Mesenchymal stem cell (in vitro differentiated cells and primary cell): ENCODE measurements around the gene UGT1A3.
"Not testable (repeated sequence)": the region's sequence is repeated elsewhere in the genome, so short reads cannot be mapped to it uniquely, and the experiment has no call there.

Experiments used
- DNase-seq: peaks from one replicate; pipeline ENCODE4 v3.0.0-alpha.2; 2013
- H2AFZ ChIP-seq: one replicate; pipeline ENCODE4 v1.6.1; 2013; ENCODE audit warnings: low read depth, mild to moderate bottlenecking, control low read depth, inconsistent platforms, low read length, moderate library complexity
- H2AK5ac ChIP-seq: 2 replicates; pipeline ENCODE4 v1.6.1; 2013; ENCODE audit warnings: low read length, moderate library complexity, mild to moderate bottlenecking, inconsistent platforms; ENCODE audit not compliant: severe bottlenecking
- H2BK120ac ChIP-seq: one replicate; pipeline ENCODE4 v1.6.1; 2013; ENCODE audit warnings: low read depth, mild to moderate bottlenecking, inconsistent platforms, low read length, moderate library complexity
- H2BK12ac ChIP-seq, 2 experiments: one replicate each; pipeline ENCODE4 v1.6.1; 2013; ENCODE audit warnings: inconsistent platforms in 2 of 2, low read length in 2 of 2, mild to moderate bottlenecking in 2 of 2, moderate library complexity in 2 of 2, control low read depth in 1 of 2
- H2BK15ac ChIP-seq: one replicate; pipeline ENCODE4 v1.6.1; 2013; ENCODE audit warnings: mild to moderate bottlenecking, low read depth, inconsistent platforms; ENCODE audit not compliant: poor library complexity, severe bottlenecking
- H2BK5ac ChIP-seq: 2 replicates; pipeline ENCODE4 v1.6.1; 2013; ENCODE audit warnings: low read depth, mild to moderate bottlenecking, low read length, control low read depth, inconsistent platforms; ENCODE audit not compliant: poor library complexity, severe bottlenecking
- H3K14ac ChIP-seq, 2 experiments: one replicate each; pipeline ENCODE4 v1.6.1; 2013; ENCODE audit warnings: inconsistent platforms in 2 of 2, low read length in 2 of 2, control low read depth in 1 of 2, mild to moderate bottlenecking in 1 of 2, moderate library complexity in 1 of 2
- H3K18ac ChIP-seq, 2 experiments: one replicate each; pipeline ENCODE4 v1.6.1; 2013; ENCODE audit warnings: inconsistent platforms in 2 of 2, low read length in 2 of 2, control low read depth in 1 of 2, low read depth in 1 of 2, mild to moderate bottlenecking in 1 of 2
- H3K23ac ChIP-seq, 2 experiments: one replicate each; pipeline ENCODE4 v1.6.1; 2013; ENCODE audit warnings: inconsistent platforms in 2 of 2, low read length in 2 of 2, mild to moderate bottlenecking in 2 of 2, moderate library complexity in 2 of 2, control low read depth in 1 of 2
- H3K27ac ChIP-seq: 2 replicates; pipeline ENCODE4 v1.5.1; 2013; ENCODE audit warnings: mild to moderate bottlenecking, moderate library complexity, low read length, control low read depth, inconsistent platforms; ENCODE audit not compliant: poor library complexity, severe bottlenecking
- H3K27me3 ChIP-seq, 2 experiments: 2 replicates each; pipeline versions ENCODE4 v1.6.1 to v1.7.0; 2013; ENCODE audit warnings: low read length in 2 of 2, mild to moderate bottlenecking in 2 of 2, moderate library complexity in 2 of 2, control low read depth in 1 of 2, inconsistent platforms in 1 of 2; ENCODE audit not compliant: control insufficient read depth in 1 of 2, insufficient read depth in 1 of 2
- H3K36me3 ChIP-seq, 2 experiments: 2 replicates each; pipeline versions ENCODE4 v1.6.1 to v1.7.0; 2013; ENCODE audit warnings: low read length in 2 of 2, control low read depth in 1 of 2, inconsistent platforms in 1 of 2, low read depth in 1 of 2, mild to moderate bottlenecking in 1 of 2; ENCODE audit not compliant: insufficient read depth in 2 of 2, control insufficient read depth in 1 of 2
- H3K4ac ChIP-seq, 2 experiments: one replicate each; pipeline ENCODE4 v1.6.1; 2013; ENCODE audit warnings: inconsistent platforms in 2 of 2, low read length in 2 of 2, mild to moderate bottlenecking in 2 of 2, moderate library complexity in 2 of 2, control low read depth in 1 of 2, low read depth in 1 of 2
- H3K4me1 ChIP-seq: 2 replicates; pipeline ENCODE4 v1.6.1; 2013; ENCODE audit warnings: low read depth, low read length, control low read depth; ENCODE audit not compliant: control insufficient read depth, insufficient read depth
- H3K4me2 ChIP-seq: 2 replicates; pipeline ENCODE4 v1.6.1; 2013; ENCODE audit warnings: low read length, mild to moderate bottlenecking, inconsistent platforms; ENCODE audit not compliant: poor library complexity, severe bottlenecking
- H3K4me3 ChIP-seq, 2 experiments: 2 replicates each; pipeline versions ENCODE4 v1.5.1 to v1.7.0; 2013; ENCODE audit warnings: low read length in 2 of 2, mild to moderate bottlenecking in 2 of 2, control low read depth in 1 of 2, low read depth in 1 of 2; ENCODE audit not compliant: insufficient read depth in 1 of 2
- H3K79me1 ChIP-seq: replicated peaks from 2 replicates; pipeline ENCODE4 v1.6.1; 2013; ENCODE audit warnings: mild to moderate bottlenecking, control low read depth, low read length, inconsistent platforms; ENCODE audit not compliant: poor library complexity, severe bottlenecking
- H3K9ac ChIP-seq: 2 replicates; pipeline ENCODE4 v1.7.0; 2013; ENCODE audit warnings: mild to moderate bottlenecking, low read length, moderate library complexity
- H3K9me3 ChIP-seq: 2 replicates; pipeline ENCODE4 v1.7.0; 2013; ENCODE audit warnings: mild to moderate bottlenecking, low read length; ENCODE audit not compliant: control insufficient read depth
- H4K8ac ChIP-seq: one replicate; pipeline ENCODE4 v1.6.1; 2013; ENCODE audit warnings: inconsistent platforms, mild to moderate bottlenecking, low read length, moderate library complexity
- H4K91ac ChIP-seq: one replicate; pipeline ENCODE4 v1.6.1; 2013; ENCODE audit warnings: mild to moderate bottlenecking, low read length, inconsistent platforms
- WGBS: methylation state at CpG from one replicate; pipeline ENCODE4 v1.1.7; 2013; ENCODE audit warnings: mixed read lengths; 5-methylcytosine and 5-hydroxymethylcytosine counted together

UGT1A3 gene

DNA sequence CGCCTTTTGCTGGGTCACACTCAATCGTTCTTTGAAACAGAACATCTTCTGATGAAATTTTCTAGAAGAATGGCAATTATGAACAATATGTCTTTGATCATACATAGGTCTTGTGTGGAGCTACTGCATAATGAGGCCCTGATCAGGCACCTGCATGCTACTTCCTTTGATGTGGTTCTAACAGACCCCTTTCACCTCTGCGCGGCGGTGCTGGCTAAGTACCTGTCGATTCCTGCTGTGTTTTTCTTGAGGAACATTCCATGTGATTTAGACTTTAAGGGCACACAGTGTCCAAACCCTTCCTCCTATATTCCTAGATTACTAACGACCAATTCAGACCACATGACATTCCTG, 15.6 kb upstream of the UGT1A3 start:
- H3K4me3 ChIP-seq, result no peak overlapping the region
- no peak overlapping the region for H2BK12ac ChIP-seq
- H3K14ac ChIP-seq, result no peak overlapping the region
- no peak overlapping the region for H4K8ac ChIP-seq
- H2BK5ac ChIP-seq, result no peak overlapping the region
- DNase-seq, result no peak
- H2AFZ ChIP-seq, result no peak overlapping the region
- H3K4ac ChIP-seq, result no peak overlapping the region
- H4K91ac ChIP-seq, result no peak overlapping the region
- no peaks in the 10 kb centered on the region for H3K36me3 ChIP-seq
- H3K18ac ChIP-seq, result no peak overlapping the region
- H3K79me1 ChIP-seq, result no peaks in the 10 kb centered on the region
- H3K23ac ChIP-seq, result no peak overlapping the region
- H3K4me2 ChIP-seq, result no peak overlapping the region
- no peak overlapping the region for H2BK15ac ChIP-seq
- H3K4me1 ChIP-seq, result peaks cover 7% of the 10 kb centered on the region
- no peak overlapping the region for H3K9ac ChIP-seq
- no peak overlapping the region for H2AK5ac ChIP-seq
- H3K27ac ChIP-seq, result no peak overlapping the region
- no peaks in the 10 kb centered on the region for H3K9me3 ChIP-seq
- H3K27me3 ChIP-seq, result peaks cover 13 to 36% of the 10 kb centered on the region in 2 experiments
- 89% methylated on average over 7 of the region's 7 CpGs for WGBS
- no peak overlapping the region for H2BK120ac ChIP-seq

GRCh38 chr2:233714121-233714520, 14.7 kb upstream of the UGT1A3 start:
- Histone ChIP-seq H3K4me1 (peaks cover 7% of the 10 kb centered on the region), H2BK120ac (no peak overlapping the region)

GRCh38 chr2:233718552-233718951, 10.3 kb upstream of the UGT1A3 start, which contains the start of gene UGT1A4:
UGT1A4 (plus strand) TSS chr2:233718736; CDS start chr2:233718821, 85 bp downstream.
- no peak within 1 kb of the TSS for H3K4me3 ChIP-seq
- H3K36me3 ChIP-seq, result no peaks in the 10 kb centered on the region
- H2BK120ac ChIP-seq, result no peak within 1 kb of the TSS
- no peak within 1 kb of the TSS for H2AFZ ChIP-seq
- H3K23ac ChIP-seq, result no peak within 1 kb of the TSS
- H3K27me3 ChIP-seq, result peaks cover 18 to 38% of the 10 kb centered on the region in 2 experiments
- H2AK5ac ChIP-seq, result no peak within 1 kb of the TSS
- no peaks in the 10 kb centered on the region for H3K9me3 ChIP-seq
- no peak within 1 kb of the TSS for H4K8ac ChIP-seq
- H2BK12ac ChIP-seq, result no peak within 1 kb of the TSS
- H3K79me1 ChIP-seq, result no peaks in the 10 kb centered on the region
- H3K18ac ChIP-seq, result no peak within 1 kb of the TSS
- no peak within 1 kb of the TSS for H3K4ac ChIP-seq
- no peak within 1 kb of the TSS for H4K91ac ChIP-seq
- H3K4me1 ChIP-seq, result no peaks in the 10 kb centered on the region
- peak within 1 kb of the TSS; percentile 8 for H2BK5ac ChIP-seq
- H2BK15ac ChIP-seq, result no peak within 1 kb of the TSS
- H3K27ac ChIP-seq, result no peak within 1 kb of the TSS
- H3K14ac ChIP-seq, result peak within 1 kb of the TSS in 1 of 2 experiments; percentile 7
- WGBS, result 89% methylated on average over 7 of the region's 7 CpGs
- no peak within 1 kb of the TSS for H3K9ac ChIP-seq
- no peak within 1 kb of the TSS for H3K4me2 ChIP-seq
- no peak for DNase-seq

More at GRCh38 chr2:233714121-233714520, 14.7 kb upstream of the UGT1A3 start:
- Histone ChIP-seq H4K91ac (no peak overlapping the region), H3K14ac (no peak overlapping the region), H4K8ac (no peak overlapping the region), H3K4me2 (no peak overlapping the region), H2BK15ac (no peak overlapping the region), H3K9ac (no peak overlapping the region), H3K36me3 (no peaks in the 10 kb centered on the region), H2BK5ac (no peak overlapping the region), H2AK5ac (no peak overlapping the region), H3K27me3 (peaks cover 18 to 38% of the 10 kb centered on the region in 2 experiments), H3K18ac (no peak overlapping the region), H3K9me3 (no peaks in the 10 kb centered on the region), H3K4me3 (no peak overlapping the region), H2AFZ (no peak overlapping the region), H3K27ac (no peak overlapping the region), H3K23ac (no peak overlapping the region), H2BK12ac (no peak overlapping the region), H3K79me1 (no peaks in the 10 kb centered on the region), H3K4ac (no peak overlapping the region)
- whole genome bisulfite sequencing, result 71% methylated on average over 2 of the region's 2 CpGs
- DNase-seq, result no peak

GRCh38 chr2:233736868-233737653, 8.2 kb downstream of the UGT1A3 start:
- H3K27me3 ChIP-seq, result peaks cover 17 to 26% of the 10 kb centered on the region in 2 experiments
- not testable (repeated sequence) for H2AK5ac ChIP-seq, H3K23ac ChIP-seq, H2BK12ac ChIP-seq, H3K4me3 ChIP-seq, H3K27ac ChIP-seq, H4K91ac ChIP-seq, H3K9ac ChIP-seq, H3K36me3 ChIP-seq, H3K14ac ChIP-seq, H2BK5ac ChIP-seq, DNase-seq, H3K4me1 ChIP-seq, H3K9me3 ChIP-seq, H4K8ac ChIP-seq, H3K79me1 ChIP-seq, H3K18ac ChIP-seq, H3K4ac ChIP-seq, H3K4me2 ChIP-seq, H2BK120ac ChIP-seq, H2AFZ ChIP-seq, H2BK15ac ChIP-seq
- 78% methylated on average over 14 of the region's 14 CpGs for WGBS
